Activated naive CD4-positive, alpha-beta T cell treated with anti-CD3 and anti-CD28 coated beads for 36 hours (primary cell): ENCODE measurements around the gene ADAT1. TPM values are rescaled to one million over a fixed set of nuclear protein-coding genes. Genes with fewer than 3 reads are reported as not detected.
A peak's percentile ranks its signal among the peaks of the same experiment; 100 is the strongest.

Experiments
- CTCF ChIA-PET: fragments of 350-600 bp; sonication (Branson Sonifier 250); formaldehyde crosslinking; loops from one replicate; lab custom pipeline; 2021; ENCODE audit warnings: antibody characterized with exemption; lab: Charles Lee
- DNase-seq: peaks from one replicate; pipeline ENCODE4 v3.0.0-alpha.2; 2020
- H3K27ac Mint-ChIP-seq: one replicate; pipeline ENCODE4 v1.8.0; 2021; ENCODE audit warnings: mild to moderate bottlenecking, mixed read lengths
- H3K27me3 Mint-ChIP-seq: one replicate; pipeline ENCODE4 v1.8.0; 2021; ENCODE audit warnings: low read depth, mixed read lengths
- H3K36me3 Mint-ChIP-seq: one replicate; pipeline ENCODE4 v1.8.0; 2021; ENCODE audit warnings: low read depth, mixed read lengths
- H3K4me1 Mint-ChIP-seq: one replicate; pipeline ENCODE4 v1.8.0; 2021; ENCODE audit warnings: low read depth, mixed read lengths
- H3K4me3 Mint-ChIP-seq: one replicate; pipeline ENCODE4 v1.8.0; 2021; ENCODE audit warnings: mild to moderate bottlenecking, moderate library complexity, mixed read lengths
- H3K9me3 Mint-ChIP-seq: one replicate; pipeline ENCODE4 v1.8.0; 2021; ENCODE audit warnings: mixed read lengths
- intact Hi-C: fragments of 100-400 bp; cut with micrococcal nuclease; formaldehyde crosslinking; loops from one replicate; pipeline ENCODE4 v1.15.1; 2023
- total RNA-seq, 2 experiments: library from RNA; stranded (reverse); gene quantifications; one replicate each; pipeline ENCODE4 v1.2.3, GENCODE V29; 2021

The ADAT1 gene
- total RNA-seq, 2 experiments from 2014 or later = 45.3 to 47.5 TPM

GRCh38 chr16:75620326-75621169 is 2.5 kb downstream of the ADAT1 start:
- H3K27ac Mint-ChIP-seq = no peak overlapping the region
- no peak for DNase-seq
- H3K9me3 Mint-ChIP-seq = no peaks in the 10 kb centered on the region
- intact Hi-C loops = loop anchor here (1.0 to 10.0 kb wide), 2 partner anchors 421 to 916 kb away; partner anchors contain the start of gene MLKL
- H3K36me3 Mint-ChIP-seq = peaks cover 39% of the 10 kb centered on the region
- H3K4me3 Mint-ChIP-seq = no peak overlapping the region
- CTCF ChIA-PET = interaction anchor here (0.6 to 2.8 kb wide), 6 partner anchors 8 to 1009 kb away, joined by 3 to 12 read pairs (median 4); partner anchors contain the start of gene GABARAPL2
- no peaks in the 10 kb centered on the region for H3K27me3 Mint-ChIP-seq
- peaks cover 42% of the 10 kb centered on the region for H3K4me1 Mint-ChIP-seq

- Mint-ChIP-seq H3K27me3 (no peaks in the 10 kb centered on the region), H3K27ac (no peak overlapping the region), H3K4me3 (no peak overlapping the region), H3K4me1 (peaks cover 40% of the 10 kb centered on the region), H3K36me3 (peaks cover 49% of the 10 kb centered on the region), H3K9me3 (no peaks in the 10 kb centered on the region)
- DNase-seq = no peak
- intact Hi-C loops = no loop called here
- CTCF ChIA-PET = interaction anchor here (1.1 to 1.6 kb wide), 3 partner anchors 12 to 146 kb away, joined by 4 to 5 read pairs (median 4); no protein-coding TSS in a partner anchor
Measured at GRCh38 chr16:75618780-75619179, 4.3 kb downstream of the ADAT1 start.

GRCh38 chr16:75617121-75617520 is 6.0 kb downstream of the ADAT1 start:
- H3K4me1 Mint-ChIP-seq = peaks cover 38% of the 10 kb centered on the region
- peaks cover 61% of the 10 kb centered on the region for H3K36me3 Mint-ChIP-seq
- H3K4me3 Mint-ChIP-seq = no peak overlapping the region
- H3K27me3 Mint-ChIP-seq = no peaks in the 10 kb centered on the region
- CTCF ChIA-PET = no interaction called here
- no peak for DNase-seq
- no peaks in the 10 kb centered on the region for H3K9me3 Mint-ChIP-seq
- intact Hi-C loops = loop anchor here (1.0 kb wide), 1 partner anchor 100 kb away; no protein-coding TSS in a partner anchor
- peak overlapping the region; percentile 6 for H3K27ac Mint-ChIP-seq

GRCh38 chr16:75616521-75617010 is 6.5 kb downstream of the ADAT1 start:
- H3K9me3 Mint-ChIP-seq = no peaks in the 10 kb centered on the region
- intact Hi-C loops = loop anchor here (1.0 kb wide), 2 partner anchors 99 to 237 kb away; no protein-coding TSS in a partner anchor
- peaks cover 33% of the 10 kb centered on the region for H3K4me1 Mint-ChIP-seq
- H3K36me3 Mint-ChIP-seq = peaks cover 61% of the 10 kb centered on the region
- peak; percentile 24 for DNase-seq
- H3K27ac Mint-ChIP-seq = peak overlapping the region; percentile 6
- no peak overlapping the region for H3K4me3 Mint-ChIP-seq
- no peaks in the 10 kb centered on the region for H3K27me3 Mint-ChIP-seq
- CTCF ChIA-PET = no interaction called here

- DNase-seq = no peak
- Mint-ChIP-seq H3K36me3 (peaks cover 55% of the 10 kb centered on the region), H3K27me3 (no peaks in the 10 kb centered on the region), H3K4me3 (no peak overlapping the region), H3K9me3 (no peaks in the 10 kb centered on the region), H3K27ac (no peak overlapping the region), H3K4me1 (peaks cover 23% of the 10 kb centered on the region)
- CTCF ChIA-PET = interaction anchor here (0.7 to 1.4 kb wide), 2 partner anchors 60 to 88 kb away, joined by 3 to 5 read pairs; partner anchors contain the start of gene TMEM231
- intact Hi-C loops = loop anchor here (1.0 kb wide), 1 partner anchor 236 kb away; no protein-coding TSS in a partner anchor
Measured at GRCh38 chr16:75615619-75616018, 7.5 kb downstream of the ADAT1 start.

- H3K27ac Mint-ChIP-seq = no peak overlapping the region
- no peaks in the 10 kb centered on the region for H3K27me3 Mint-ChIP-seq
- peaks cover 50% of the 10 kb centered on the region for H3K36me3 Mint-ChIP-seq
- peaks cover 21% of the 10 kb centered on the region for H3K4me1 Mint-ChIP-seq
- intact Hi-C loops = no loop called here
- H3K9me3 Mint-ChIP-seq = no peaks in the 10 kb centered on the region
- H3K4me3 Mint-ChIP-seq = no peak overlapping the region
- no peak for DNase-seq
- CTCF ChIA-PET = no interaction called here
Measured at GRCh38 chr16:75614066-75614897, 8.8 kb downstream of the ADAT1 start.

GRCh38 chr16:75606507-75606906 is 16.6 kb downstream of the ADAT1 start:
- intact Hi-C loops = no loop called here
- no peak for DNase-seq
- H3K9me3 Mint-ChIP-seq = peaks cover 8% of the 10 kb centered on the region
- H3K36me3 Mint-ChIP-seq = peaks cover 35% of the 10 kb centered on the region
- H3K4me3 Mint-ChIP-seq = no peak overlapping the region
- H3K4me1 Mint-ChIP-seq = peaks cover 5% of the 10 kb centered on the region
- H3K27me3 Mint-ChIP-seq = no peaks in the 10 kb centered on the region
- CTCF ChIA-PET = interaction anchor here (0.5 to 1.0 kb wide), 3 partner anchors 12 to 31 kb away, joined by 3 to 5 read pairs (median 3); no protein-coding TSS in a partner anchor
- H3K27ac Mint-ChIP-seq = no peak overlapping the region

- peaks cover 2% of the 10 kb centered on the region for H3K4me1 Mint-ChIP-seq
- peaks cover 47% of the 10 kb centered on the region for H3K36me3 Mint-ChIP-seq
- H3K27me3 Mint-ChIP-seq = no peaks in the 10 kb centered on the region
- H3K27ac Mint-ChIP-seq = no peak overlapping the region
- peaks cover 8% of the 10 kb centered on the region for H3K9me3 Mint-ChIP-seq
- DNase-seq = no peak
- CTCF ChIA-PET = no interaction called here
- intact Hi-C loops = no loop called here
- no peak overlapping the region for H3K4me3 Mint-ChIP-seq
Measured at GRCh38 chr16:75603241-75603640, 19.8 kb downstream of the ADAT1 start.

- CTCF ChIA-PET = no interaction called here
- Mint-ChIP-seq H3K4me3 (no peak overlapping the region), H3K27ac (no peak overlapping the region), H3K4me1 (peaks cover 5% of the 10 kb centered on the region), H3K9me3 (peaks cover 8% of the 10 kb centered on the region), H3K36me3 (peaks cover 54% of the 10 kb centered on the region), H3K27me3 (no peaks in the 10 kb centered on the region)
- intact Hi-C loops = no loop called here
- no peak for DNase-seq
Measured at GRCh38 chr16:75599452-75600277, 23.4 kb downstream of the ADAT1 start.

- Mint-ChIP-seq H3K36me3 (peaks cover 18% of the 10 kb centered on the region), H3K9me3 (no peaks in the 10 kb centered on the region), H3K27ac (peak overlapping the region; percentile 13), H3K4me3 (no peak overlapping the region), H3K27me3 (no peaks in the 10 kb centered on the region), H3K4me1 (peaks cover 14% of the 10 kb centered on the region)
- DNase-seq = peak; percentile 34
- intact Hi-C loops = loop anchor here (1.0 to 2.0 kb wide), 2 partner anchors 28 to 29 kb away; partner anchors contain the start of genes ADAT1 and GABARAPL2
- CTCF ChIA-PET = no interaction called here
Measured at GRCh38 chr16:75593825-75594820, 29.0 kb downstream of the ADAT1 start.
